Stimulated activated CD8-positive, alpha-beta memory T cell treated with anti-CD3 and anti-CD28 coated beads, Interleukin-4, amount 100 ng/mL, for 1 hour (primary cell): ENCODE data around the gene COL6A3.

Experiments
- DNase-seq, 2 donors: peaks; one replicate each; pipeline ENCODE4 v3.0.0-alpha.2; 2020; ENCODE audit warnings: low read depth in 2 of 2, low spot score in 1 of 2

Gene COL6A3

DNA sequence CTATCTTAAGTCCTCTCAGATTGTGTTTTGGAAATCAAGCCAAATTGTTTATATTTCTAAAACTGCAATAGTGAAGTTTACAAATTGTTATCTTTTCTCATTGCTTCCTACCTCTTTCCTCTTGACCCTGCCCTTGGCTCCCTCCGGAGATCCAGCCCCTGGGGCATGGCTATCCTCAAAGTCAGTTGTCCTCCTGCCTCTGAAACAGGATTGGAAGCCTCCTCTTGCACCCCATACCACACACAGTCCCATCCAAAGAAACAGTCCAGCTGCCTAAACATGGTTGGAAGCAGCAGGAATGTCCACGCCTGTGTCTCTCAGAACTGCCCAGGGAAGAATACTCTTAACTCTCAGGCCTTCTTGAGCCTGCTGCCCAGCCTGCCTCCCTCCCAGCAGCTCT, 30.1 kb upstream of the COL6A3 start:
- DNase-seq = no peak

- no peak for DNase-seq
These were observed 27.8 kb upstream of the COL6A3 start for GRCh38 chr2:237441605-237442274.

DNA sequence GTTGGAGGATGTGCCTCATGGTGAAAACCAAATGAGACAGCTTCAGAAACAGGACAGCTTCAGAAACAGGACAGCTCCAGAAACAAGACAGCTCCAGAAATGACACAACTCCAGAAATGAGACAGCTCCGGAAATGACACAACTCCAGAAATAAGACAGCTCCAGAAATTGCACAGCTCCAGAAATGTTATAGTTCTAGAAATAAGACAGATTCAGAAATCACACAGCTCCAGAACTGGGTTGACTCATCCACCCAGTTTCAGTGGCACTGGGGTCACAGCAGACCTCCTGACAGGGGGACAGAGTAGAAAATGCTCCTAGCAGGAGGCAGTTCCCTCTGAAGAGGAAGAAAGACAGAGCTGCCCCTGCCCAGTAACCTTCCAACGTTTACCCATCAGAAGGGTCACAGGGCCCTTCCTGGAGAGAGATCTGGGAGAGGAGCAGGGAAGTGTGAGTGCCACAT, 26.9 kb upstream of the COL6A3 start:
- DNase-seq = no peak

GRCh38 chr2:237438080-237438940, 24.3 kb upstream of the COL6A3 start:
- no peak for DNase-seq

GRCh38 chr2:237437566-237437965, 23.6 kb upstream of the COL6A3 start:
- no peak for DNase-seq

DNA sequence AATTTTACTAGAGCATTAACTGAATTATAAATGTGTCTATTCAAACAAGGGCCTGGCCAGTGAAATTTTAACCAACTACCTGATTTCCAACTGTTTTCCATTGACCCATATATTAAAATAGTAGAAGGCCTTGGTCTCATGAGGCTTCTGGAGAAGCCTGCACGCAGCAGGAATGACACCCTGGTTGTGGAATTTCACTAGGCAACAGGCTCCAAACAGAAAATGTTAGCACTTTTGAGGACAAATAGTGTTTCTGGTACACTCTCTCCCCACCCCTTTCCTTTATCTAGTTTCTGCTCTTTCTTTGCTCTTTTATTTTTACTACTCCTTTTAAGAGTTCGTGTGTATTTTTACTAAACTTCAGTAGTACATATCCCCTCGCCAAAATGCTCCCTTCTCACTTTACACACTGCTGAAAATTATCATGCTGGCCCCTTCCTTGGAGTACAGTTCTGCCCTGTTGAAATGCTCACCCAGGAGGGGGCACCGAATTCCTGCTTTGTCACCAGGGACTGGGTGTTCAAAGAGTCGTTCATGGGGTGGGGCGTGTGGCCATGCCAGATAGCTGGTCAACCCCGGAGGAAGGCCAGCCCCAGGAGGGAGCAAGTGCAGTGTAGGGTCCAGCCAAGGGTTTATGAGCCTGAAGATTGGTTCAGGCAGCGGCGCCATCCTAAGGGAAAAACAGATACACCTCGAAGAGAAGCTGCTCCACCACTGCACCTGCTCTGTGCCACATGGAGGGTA, 22.1 kb upstream of the COL6A3 start:
- DNase-seq = no peak

DNA sequence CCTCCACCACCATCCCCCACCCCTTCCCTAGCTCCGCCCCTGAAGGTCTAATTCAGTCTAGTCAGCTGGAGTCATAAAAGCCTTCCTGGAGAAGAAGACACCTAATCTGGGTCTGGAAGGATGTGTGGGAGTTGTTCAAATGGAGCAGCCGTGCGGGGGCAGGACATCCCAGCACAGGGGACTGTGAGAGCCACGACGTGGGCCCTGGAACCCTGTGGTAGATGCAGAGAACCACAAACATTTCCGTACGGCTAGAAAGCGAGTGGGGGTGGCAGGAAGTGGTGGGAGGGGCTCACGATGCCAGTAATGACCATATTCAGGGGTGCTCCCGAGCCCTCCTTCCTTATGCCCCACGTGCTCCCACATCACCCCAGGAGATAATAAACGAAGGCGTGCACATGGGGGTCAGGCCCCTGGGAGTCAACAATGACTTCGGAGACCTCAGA, 20.9 kb upstream of the COL6A3 start:
- peak; percentile 37 to 51 for DNase-seq

DNA sequence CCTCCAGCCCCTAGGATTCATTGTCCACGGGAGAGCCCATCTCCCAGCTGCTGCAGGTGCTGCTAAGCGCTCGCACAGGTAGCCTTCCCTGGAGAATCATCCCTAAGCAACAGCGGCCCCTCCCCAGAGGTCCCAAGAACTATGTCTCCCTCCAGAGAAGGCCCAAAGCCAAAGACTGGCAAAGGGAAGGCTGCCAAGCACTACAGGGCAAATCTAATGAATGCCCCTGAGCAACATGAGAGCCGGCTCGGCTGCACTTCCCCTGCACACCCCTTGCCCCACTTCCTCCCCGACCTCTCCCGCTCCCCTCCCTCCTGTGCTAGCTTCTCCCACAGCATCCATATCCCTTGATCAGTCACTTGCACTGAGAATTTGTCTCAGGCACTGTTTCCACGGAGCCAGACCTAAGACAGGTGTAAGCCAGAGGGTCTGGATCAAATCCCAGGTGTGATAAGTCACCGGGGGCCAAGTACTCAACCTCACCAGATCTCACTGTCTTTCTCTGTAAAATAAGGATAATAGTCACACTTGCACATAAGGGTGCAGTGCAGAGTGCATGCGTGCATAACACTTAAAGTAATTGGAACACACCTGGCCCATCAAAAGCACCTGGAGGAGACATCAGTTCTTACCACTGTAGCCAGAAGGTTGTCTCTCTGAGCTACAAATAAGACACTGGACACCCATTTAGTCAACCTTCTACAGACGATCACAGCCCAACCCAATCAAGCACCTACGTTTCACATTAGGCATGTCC, 20.1 kb upstream of the COL6A3 start:
- DNase-seq = no peak

- peak; percentile 40 to 65 for DNase-seq
These were observed 18.6 kb upstream of the COL6A3 start for GRCh38 chr2:237432484-237433092.

- DNase-seq = no peak
These were observed 17.9 kb upstream of the COL6A3 start for GRCh38 chr2:237431837-237432236.

DNA sequence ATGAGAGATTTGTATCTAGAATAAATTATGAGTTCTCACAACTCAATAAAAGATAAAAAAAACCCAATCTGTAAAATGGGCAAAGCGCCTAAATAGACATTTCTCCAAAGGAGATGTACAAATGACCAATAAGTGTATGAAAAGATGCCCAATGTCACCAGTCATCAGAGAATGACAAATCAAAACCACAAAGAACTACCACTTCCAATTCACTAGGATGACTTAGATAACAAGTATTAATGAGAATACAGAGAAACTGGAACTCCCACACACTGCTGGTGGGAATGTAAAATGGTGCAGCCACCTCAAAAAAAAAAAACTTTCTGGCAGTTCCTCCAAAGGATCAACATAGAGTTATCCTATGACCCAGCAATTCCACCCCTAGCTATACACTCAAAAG, 17.4 kb upstream of the COL6A3 start:
- no peak for DNase-seq

- no peak for DNase-seq
These were observed 16.9 kb upstream of the COL6A3 start for GRCh38 chr2:237430861-237431260.

- no peak for DNase-seq
These were observed 15.8 kb upstream of the COL6A3 start for GRCh38 chr2:237429753-237430152.

- no peak for DNase-seq
These were observed 14.0 kb upstream of the COL6A3 start for GRCh38 chr2:237427769-237428506.

GRCh38 chr2:237426517-237426916, 12.6 kb upstream of the COL6A3 start:
- DNase-seq = no peak

GRCh38 chr2:237425320-237425719, 11.4 kb upstream of the COL6A3 start:
- no peak for DNase-seq

DNA sequence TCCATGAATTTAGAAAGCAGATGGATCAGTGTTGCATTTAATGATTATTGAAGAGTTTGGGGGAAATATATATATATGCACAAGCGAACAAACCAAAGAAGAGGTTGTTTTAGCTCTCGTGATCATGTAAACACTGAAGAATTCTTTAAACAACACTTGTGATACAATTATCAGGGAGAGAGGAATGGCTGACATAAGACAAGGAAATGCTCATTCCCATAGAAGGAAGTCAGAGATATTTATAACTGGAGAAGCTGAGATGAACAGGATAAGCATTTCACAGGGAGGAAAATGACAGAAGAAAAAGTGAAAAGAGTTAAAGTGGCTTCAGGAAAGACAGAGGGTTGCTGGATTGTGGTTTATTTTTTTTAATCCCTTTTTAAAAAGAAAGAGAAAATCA, 10.6 kb upstream of the COL6A3 start:
- no peak for DNase-seq

DNA sequence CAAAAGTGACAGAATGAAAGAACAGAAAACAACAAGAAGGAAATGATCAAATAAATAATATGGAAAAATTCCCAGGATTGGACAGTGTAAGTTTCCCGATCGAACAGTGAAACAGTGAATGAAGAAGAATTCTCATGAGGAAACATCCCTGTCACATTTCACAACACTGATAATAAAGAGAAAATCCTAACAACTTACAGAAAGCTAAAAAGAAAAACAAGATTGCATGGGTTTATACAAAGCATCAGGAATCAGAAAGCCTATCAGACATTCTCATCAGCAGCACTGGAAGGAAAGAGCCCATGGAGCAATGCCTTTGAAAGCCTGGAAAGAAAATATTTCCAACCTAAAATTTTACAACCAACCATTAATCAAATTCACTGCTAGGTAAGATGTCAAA, 9.9 kb upstream of the COL6A3 start:
- no peak for DNase-seq

DNA sequence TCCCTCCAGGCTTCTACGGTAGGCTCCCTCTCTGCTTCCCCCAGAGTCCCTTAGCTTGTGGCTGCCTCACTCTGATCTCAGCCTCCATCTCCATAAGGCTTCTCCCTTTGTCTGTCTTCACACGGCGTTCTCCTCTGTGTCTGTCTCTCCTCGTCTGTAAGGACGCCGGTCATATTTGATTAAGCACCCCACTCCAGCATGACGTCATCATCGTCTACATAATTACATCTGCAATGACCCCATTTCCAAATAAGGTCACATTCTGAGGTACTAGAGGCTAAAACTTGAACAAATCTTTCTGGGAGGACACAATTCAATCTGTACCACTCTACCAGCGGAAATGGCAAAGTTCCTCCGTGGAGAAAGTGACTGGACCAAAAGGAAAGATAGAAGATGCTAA, 8.3 kb upstream of the COL6A3 start:
- DNase-seq = no peak

GRCh38 chr2:237421542-237422116, 7.7 kb upstream of the COL6A3 start:
- peak; percentile 65 for DNase-seq
